Astrocyte of the spinal cord (primary cell): ENCODE results near the gene WDR62.
A peak's percentile ranks its signal among the peaks of the same experiment; 100 is the strongest.

Source experiments
- DNase-seq: peaks from one replicate; pipeline ENCODE4 v3.0.0; 2011; ENCODE audit warnings: low read depth, low spot score
- H3K4me3 ChIP-seq: 2 replicates; pipeline ENCODE4 v1.5.1; 2011; ENCODE audit warnings: low read depth, mild to moderate bottlenecking, low read length, moderate library complexity
- CTCF ChIP-seq: IDR thresholded peaks from 2 replicates; pipeline ENCODE4 v1.5.1; 2012; ENCODE audit warnings: low read depth, mild to moderate bottlenecking, low read length, inconsistent platforms
- in situ Hi-C: cut with HindIII; loops from 2 replicates; pipeline ENCODE4 v1.10.0; 2017; ENCODE audit warnings: low sequenced_read_pairs

Gene WDR62

GRCh38 chr19:36100476-36100875, 45.8 kb downstream of the WDR62 start:
- TF ChIP-seq CTCF, result no peak
- in situ Hi-C loops, result no loop called here
- no peak overlapping the region for H3K4me3 ChIP-seq
- DNase-seq, result no peak

GRCh38 chr19:36101550-36102327, 47.0 kb downstream of the WDR62 start:
- in situ Hi-C loops, result no loop called here
- TF ChIP-seq CTCF, result no peak
- no peak overlapping the region for H3K4me3 ChIP-seq
- DNase-seq, result no peak

GRCh38 chr19:36103040-36103626, 48.4 kb downstream of the WDR62 start:
- DNase-seq, result no peak
- no peak overlapping the region for H3K4me3 ChIP-seq
- in situ Hi-C loops, result no loop called here
- no peak for TF ChIP-seq CTCF

- in situ Hi-C loops, result no loop called here
- H3K4me3 ChIP-seq, result no peak overlapping the region
- TF ChIP-seq CTCF, result no peak
- peak; percentile 5 for DNase-seq
Observed at GRCh38 chr19:36103842-36104552, 49.3 kb downstream of the WDR62 start.

GRCh38 chr19:36106441-36106840, 51.7 kb downstream of the WDR62 start:
- no peak for DNase-seq
- in situ Hi-C loops, result no loop called here
- no peak for TF ChIP-seq CTCF
- no peak overlapping the region for H3K4me3 ChIP-seq

GRCh38 chr19:36106991-36107390, 52.3 kb downstream of the WDR62 start:
- TF ChIP-seq CTCF, result no peak
- in situ Hi-C loops, result no loop called here
- no peak overlapping the region for H3K4me3 ChIP-seq
- no peak for DNase-seq
